ENCODE results near the gene EVC2.

Gene EVC2

DNA sequence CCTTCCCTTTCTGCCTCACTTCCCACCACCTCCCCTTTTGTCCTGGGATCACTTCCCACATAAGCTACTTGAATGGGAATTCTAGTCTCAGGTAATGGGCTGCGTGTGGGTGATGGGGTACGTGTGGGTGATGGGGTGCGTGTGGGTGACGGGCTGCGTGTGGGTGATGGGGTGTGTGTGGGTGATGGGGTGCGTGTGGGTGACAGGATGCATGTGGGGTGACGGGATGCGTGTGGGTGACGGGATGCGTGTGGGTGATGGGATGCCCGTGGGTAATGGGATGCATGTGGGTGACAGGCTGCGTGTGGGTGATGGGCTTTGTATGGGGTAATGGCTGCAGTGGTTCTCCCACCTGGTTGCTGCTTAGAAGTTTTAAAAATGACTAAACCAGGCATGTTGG is 43.6 kb downstream of the EVC2 start:
- DNase-seq (ENCODE audit: low spot score), result no peak

DNA sequence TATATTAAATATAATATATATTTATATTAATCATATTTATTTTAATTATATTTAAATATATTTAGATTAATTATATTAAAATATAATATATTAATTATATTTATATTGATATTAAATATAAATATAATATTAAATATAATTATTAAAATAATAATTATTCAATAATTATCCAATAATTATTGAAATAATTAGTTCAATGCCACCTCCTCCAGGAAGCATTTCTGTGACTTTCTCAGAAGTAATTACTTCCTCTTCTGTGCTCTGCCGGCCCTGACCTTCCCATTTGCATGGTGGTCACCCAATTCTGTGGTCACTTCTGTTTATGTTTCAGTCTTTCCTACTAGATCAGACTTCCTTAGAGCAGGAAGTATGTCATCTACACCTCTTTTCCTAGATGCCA is 45.8 kb downstream of the EVC2 start:
- no peak for DNase-seq (ENCODE audit: low spot score)

DNA sequence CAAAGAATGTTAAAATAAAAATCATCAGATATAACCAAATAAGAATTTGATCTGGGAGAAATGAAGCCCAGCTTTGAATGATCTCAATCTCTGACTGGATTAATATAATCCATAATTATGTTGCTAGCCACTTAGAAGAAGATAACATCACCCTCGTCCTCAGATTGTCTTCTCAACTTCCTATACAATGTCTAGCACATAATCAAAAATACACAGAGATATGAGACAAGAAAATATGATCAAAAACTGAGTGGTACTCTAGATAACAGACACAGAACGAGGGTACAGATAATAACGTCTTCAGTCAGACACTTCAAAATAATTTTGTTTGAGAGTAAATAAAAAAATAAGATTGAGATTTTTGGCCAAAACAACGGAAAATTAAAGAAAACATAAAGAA is 47.1 kb downstream of the EVC2 start:
- no peak for DNase-seq (ENCODE audit: low spot score)

DNA sequence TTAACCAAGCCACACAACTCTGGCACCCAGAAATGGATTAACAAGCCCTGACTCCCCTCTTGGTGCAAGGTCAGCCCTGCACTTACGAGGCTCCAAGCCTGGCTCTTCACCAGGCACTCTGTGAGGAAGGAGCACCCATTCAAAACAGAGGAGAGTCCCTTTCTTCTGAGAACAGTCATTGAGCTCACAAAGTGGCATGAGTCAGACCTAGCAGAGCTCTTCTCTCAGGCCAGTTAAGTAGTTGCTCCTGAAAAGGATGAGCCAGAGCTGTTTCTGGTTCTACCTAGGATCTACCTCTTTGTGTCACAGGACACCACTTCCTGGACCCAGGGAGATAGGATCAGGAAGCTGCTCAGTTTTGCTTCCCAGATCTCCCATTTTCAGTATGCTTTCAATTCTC is 48.2 kb downstream of the EVC2 start:
- DNase-seq (ENCODE audit: low spot score), result peak; percentile 16

DNA sequence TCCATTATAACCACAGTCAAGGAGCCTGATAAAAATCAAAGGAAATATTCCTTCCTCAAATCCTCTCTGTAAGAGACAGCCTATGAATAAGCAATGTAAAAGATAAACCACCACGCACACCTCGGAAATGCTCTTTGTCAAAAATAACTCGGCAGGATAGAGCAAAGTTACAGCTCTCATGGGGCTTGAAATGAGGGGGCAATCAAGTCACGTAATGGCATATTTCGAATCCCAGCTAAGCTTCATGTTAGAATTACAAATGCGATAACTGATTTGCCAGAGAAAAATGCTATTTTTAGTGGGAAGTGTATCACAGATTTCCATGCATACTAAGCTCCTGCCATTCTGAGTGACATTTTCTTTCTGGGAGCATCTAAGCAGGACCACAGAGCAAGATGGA is 49.4 kb downstream of the EVC2 start:
- no peak for DNase-seq (ENCODE audit: low spot score)

DNA sequence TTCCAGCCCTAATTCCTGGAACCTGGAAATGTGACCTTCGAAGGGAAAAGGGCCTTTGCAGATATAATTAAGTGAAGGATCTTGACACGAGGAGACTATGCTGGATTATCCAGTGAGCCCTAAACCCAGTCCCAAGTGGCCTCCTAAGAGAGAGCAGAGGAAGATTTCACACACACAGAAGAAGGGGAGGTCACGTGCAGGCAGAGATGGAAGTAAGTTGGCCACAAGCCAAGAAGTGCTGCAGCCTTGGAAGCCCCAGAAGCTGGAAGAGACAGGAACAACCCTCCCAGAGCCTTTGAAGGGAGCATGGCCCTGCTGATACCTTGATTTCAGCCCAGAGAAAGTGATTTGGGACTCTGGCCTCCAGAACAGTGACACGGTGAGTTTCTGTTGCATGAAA is 51.9 kb downstream of the EVC2 start:
- no peak for DNase-seq (ENCODE audit: low spot score)

DNA sequence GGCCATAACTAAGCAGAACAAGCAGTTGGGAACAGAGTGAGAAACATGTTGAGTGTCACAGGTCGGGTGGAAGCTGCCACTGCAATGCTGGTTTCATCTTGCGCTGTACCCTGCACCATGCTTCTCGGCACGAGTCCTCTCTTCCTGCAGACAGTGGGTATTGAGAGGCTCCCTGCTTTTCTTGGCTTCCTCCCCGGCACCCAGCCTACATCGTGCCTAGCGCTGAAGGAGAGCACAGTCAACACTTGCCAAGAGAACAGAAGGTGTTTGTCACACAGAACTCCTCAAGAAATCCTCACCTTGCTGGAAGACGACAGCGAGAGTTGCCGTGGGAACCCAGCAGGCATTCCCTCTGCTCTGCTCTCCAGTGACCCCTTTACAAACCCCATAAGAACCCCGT is 53.6 kb downstream of the EVC2 start:
- no peak for DNase-seq (ENCODE audit: low spot score)

DNA sequence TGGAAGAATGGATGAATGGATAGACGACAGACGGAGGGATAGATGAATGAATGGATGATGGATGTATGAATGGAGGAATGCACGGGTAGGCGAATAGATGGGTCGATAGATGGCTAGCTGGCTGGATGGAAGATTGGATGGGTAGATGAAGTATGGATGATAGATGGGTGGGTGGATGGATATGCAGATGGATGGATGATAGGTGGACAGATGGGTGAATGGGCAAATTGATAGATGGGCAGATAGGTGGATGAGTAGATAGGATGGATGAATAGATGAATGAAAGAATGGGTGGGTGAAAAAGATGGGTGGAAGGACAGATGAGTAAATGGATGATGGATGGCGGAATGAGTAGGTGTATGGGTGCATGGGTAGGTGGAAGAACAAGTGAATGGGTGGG is 57.3 kb downstream of the EVC2 start:
- no peak for DNase-seq (ENCODE audit: low spot score)

DNA sequence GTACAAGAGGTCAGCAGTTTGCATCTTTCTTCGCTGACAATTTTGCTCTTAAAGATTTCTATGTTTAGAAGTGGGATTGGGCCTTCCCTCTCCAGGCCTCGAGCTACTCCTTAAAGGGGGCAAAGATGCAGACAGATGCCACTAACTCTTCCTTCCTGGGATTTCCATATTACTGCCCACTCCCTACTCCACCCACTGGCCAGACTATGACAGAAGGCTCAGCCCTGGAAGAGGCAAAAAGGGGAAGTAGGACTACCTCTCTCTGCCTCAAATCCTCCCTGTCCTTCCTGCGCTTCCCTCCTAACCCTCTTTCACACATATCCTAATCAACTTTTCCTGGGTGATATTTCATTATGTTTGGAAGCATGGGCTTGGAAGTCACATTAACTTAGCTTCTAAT is 58.3 kb downstream of the EVC2 start:
- DNase-seq (ENCODE audit: low spot score), result no peak

DNA sequence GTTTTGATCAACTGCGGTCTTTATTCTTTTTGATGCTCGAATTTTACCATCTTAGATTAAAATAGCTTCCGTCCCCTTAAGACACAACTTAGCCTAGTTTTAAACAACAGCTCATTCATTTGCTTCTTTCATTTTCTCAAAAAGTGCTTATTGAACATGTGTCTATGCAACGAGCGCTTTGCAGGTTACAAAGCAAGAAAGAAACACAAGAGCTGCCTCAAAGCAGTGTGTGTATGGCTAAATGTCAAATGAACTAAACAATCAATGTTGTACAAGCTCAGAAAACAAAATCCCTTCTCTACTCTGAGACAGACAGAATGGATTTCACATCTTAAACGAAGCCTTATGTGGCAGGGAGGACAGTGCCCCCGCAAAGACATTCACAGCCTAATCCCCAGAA is 61.0 kb downstream of the EVC2 start:
- no peak for DNase-seq (ENCODE audit: low spot score)

DNA sequence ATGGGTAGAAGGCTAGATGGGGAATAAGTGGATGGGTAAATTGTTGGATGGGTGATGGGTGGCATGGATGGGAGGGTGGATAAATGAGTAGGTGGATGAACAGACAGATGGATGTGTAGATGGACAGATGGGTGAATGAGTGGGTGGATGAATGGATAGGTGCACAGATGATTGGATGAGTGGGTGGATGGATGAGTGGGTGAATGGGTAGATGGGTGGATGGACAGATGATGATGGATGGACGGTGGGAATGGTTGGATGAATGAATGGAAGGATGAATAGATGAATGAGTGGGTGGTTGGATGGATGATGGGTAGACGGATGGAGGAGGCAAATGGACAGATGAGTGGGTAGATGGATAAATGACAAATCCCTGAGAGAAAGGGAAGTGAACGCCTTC is 68.3 kb downstream of the EVC2 start:
- no peak for DNase-seq (ENCODE audit: low spot score)

DNA sequence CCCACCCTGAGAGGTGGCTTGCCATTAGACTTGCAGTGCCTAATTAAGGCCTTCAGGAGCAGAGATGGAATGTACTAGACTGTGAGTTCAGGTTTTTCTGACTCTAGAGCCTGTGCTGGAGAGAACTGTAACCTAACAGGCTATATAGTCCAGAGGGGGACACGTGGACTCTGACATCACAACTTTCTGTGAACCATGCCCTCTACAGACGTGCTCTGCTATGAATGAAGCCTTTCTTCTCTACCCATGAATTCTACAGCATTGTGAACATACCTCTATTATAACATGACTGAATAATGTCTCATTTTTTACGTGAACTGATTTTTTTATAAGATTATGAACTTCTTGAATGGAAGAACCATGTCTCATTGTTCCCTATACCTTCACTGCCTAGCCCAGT is 68.8 kb downstream of the EVC2 start:
- no peak for DNase-seq (ENCODE audit: low spot score)

DNA sequence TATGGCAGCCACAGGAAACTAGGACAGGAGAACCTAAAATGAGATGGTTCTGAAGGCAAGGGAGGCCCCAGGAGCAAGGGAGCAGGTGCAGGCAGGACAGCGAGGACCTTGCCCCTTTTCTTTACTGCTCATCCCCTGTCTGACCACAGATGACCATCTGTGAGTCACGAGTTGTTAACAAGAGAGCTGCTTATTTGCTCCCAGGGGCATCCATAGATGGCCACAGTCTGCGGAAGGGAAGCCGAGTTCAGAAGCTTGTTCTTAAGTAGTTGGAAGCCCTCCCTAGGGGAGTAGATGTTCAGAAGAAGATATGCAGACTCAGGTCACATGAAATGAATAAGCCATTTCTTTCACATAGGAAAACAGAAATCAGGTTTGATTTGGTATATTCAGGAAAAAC is 69.4 kb downstream of the EVC2 start:
- peak; percentile 67 for DNase-seq (ENCODE audit: low spot score)

DNA sequence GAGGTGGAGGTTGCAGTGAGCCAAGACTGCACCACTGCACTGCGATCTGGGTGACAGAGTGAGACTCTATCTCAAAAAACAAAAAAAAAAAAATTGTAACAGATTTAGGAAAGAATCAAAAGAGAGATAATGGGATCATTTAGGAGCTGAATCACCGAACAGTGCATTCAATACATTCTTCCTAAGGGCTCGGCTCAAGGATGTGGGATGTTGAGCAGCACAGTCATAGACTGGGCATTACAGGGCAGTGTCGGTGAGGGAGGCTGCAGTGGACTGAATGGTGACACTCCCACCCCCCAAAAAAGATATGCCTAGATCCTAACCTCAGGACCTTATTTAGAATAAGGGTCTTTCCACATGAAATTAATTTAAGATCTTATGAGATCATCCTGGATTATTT is 70.0 kb downstream of the EVC2 start:
- DNase-seq (ENCODE audit: low spot score), result peak; percentile 81

DNA sequence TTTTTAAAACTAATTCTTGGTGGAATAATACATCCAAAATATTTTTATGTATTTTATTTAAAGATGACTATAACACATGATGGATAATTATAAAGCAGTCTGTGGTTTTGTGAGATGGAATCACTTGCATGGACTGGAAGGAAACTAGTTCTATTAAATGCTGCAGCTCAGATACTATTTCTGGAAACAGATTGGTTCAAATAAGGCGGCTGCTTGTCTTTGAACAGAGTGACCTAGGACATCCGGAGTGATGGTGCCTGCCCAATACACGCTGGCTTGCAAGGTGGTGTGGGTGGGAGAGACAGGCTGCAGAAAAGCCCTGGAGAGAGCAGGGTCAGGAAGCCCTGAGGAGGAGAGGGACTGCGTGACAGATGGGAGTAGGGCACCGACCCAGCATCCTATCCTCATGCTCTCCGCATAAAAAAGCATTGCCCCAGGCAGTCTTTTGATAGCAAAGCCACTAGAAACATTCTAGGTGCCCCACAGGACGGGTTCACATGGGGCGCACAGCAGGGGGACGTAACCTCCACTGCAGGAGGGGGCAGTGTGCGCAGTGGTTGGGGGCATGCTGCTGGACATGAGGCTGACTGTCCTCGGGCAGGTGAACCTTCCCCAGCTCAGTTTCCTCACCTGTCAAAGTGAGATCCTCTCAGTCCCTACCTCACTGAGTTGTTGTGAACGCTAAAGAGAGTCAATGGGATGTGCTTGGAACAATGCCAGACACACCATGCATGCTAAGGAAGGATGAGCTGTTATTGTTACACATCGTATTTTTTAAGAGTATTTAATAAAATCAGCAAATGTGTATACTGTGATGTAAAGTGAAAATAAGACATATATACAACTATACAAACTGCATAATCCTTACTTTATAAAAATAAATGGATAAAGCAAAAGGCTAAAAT is 71.3 kb downstream of the EVC2 start:
- no peak for DNase-seq (ENCODE audit: low spot score)

DNA sequence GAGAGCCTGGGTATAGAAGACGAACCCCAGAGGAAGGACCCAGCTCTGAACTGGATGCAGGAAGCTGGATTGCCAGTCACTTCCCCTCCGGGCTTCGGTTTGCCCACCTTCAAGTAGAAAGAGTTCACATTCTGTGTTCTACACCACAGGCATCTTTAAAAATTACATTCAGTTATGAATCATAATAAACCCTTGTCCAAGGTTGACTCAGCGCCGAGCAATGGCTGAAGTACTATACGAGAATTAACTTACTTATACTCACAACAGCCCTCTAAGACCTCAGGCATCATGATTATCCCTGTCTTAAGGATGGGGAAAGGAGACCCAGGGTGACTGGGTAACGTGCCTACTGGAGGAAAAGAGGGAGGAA is 72.5 kb downstream of the EVC2 start:
- peak; percentile 73 for DNase-seq (ENCODE audit: low spot score)

DNA sequence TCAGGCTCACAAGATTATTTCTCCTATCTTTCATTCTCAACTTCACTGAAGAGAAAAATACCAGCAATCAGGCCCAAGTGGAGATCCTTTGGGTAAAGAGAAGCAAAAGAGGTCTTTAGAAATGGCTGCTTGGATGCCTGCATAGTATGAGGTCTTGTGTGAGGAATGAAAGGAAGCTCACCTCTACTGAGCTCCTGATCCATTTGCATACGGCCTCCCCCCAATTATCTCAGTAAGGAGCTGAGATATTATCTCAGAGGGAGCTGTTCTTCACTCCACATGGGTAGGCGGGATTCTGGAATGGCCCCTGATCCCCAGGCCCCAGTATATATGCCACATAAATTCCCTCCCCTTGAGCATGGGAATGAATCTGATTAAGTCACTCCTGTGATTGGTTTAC is 75.8 kb downstream of the EVC2 start:
- DNase-seq (ENCODE audit: low spot score), result no peak

DNA sequence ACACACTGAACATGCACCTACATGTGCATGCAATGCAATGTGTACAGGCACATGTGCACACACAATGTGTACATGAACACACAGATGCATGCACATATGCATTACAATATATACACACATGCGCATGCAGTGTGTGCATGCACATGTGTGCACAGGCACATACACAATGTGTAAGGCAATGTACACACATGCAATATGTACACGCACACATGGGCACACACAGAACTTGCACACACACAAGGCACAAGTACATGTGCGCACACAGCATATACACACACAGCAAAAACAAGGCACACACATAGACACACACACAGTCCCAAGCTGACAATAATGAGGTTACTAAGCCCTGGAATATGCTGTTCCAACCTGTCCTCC is 76.3 kb downstream of the EVC2 start:
- DNase-seq (ENCODE audit: low spot score), result no peak

DNA sequence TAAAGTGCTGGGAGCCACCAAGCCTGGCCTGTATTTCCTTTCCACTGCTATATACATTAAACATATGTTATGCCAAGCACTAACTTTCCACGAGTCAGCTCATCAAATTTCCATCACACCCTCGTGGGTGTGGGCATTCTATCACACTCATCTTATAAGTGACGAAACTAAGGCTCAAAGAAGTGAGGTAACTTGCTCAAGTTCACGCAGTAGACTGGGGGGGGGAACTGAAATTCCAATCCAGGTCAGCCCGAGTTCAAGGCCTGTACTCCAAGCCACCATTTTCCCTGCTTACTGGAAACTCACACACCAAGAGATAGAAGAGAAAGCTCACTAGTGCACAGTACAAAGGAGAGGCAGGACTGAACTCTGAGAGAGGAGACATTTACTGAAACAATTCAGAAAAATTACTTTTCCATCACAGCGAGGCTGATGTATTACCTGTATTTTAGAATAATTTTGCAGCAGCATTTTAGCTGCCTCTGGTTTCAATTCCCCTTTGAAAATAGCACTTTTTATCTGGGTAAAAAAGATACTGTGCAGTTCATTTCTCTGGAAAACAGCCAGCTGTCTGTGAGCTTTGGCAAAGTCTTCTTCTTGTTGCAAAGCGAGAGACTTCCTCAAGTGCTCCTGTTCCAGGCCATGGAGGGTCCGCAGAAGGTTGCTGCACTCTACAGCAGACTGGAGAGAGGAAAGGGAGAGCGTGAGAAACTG is 76.8 kb downstream of the EVC2 start:
- no peak for DNase-seq (ENCODE audit: low spot score)

DNA sequence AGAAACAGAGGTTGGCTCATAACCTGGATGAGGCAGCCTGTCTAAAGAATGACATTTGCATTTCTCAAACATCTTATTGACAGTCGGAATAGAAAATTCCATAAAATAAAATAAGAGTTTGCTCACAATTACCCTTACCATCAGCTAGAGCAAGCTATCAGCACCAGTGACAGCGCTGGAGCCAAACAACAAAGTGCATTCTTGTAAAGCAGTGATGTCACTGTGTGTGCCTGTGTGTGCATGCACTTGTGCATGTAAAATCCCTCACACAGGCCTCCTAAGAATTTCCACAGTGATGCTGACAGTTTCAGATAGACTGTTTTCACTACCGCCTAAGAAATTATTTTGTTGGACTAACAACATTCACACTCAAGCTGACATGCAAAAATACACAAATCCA is 77.6 kb downstream of the EVC2 start:
- DNase-seq (ENCODE audit: low spot score), result no peak

DNA sequence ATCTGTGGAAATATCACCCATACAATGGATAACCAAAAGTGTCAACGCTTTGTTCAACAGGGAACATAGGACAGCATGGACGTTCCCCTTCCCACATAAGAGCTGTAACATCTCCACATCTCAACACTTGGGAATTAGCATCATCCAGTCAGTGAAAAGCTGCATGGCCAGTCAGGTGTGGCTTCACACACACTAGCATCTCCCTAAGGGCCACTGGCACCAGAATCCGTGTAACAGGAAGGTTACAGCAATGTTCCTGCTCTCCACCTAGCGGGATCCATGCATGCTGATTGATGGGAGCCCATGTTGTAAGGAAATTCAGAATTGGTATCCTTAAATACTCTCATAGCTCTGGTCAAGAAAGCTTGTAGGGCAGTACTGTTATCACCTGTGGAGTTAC is 78.8 kb downstream of the EVC2 start:
- no peak for DNase-seq (ENCODE audit: low spot score)

DNA sequence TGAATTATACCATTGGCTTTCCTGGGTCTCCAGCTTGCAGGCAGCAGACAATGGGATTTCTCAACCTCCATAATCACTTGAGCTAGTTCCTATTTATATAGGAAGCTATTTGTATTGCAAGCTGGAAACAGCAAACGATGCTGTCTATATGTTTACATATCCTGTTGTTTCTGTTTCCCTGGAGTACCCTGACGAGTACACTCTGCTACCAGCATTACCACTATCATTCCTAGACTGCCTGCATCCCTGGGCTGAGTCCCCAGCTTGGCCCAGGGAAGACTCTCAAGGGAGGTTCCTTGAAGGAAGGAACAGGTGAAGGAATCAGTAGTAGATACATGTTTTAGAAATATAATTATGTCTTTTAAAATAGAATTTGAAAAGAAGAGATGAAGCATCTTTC is 81.4 kb downstream of the EVC2 start:
- DNase-seq (ENCODE audit: low spot score), result no peak

DNA sequence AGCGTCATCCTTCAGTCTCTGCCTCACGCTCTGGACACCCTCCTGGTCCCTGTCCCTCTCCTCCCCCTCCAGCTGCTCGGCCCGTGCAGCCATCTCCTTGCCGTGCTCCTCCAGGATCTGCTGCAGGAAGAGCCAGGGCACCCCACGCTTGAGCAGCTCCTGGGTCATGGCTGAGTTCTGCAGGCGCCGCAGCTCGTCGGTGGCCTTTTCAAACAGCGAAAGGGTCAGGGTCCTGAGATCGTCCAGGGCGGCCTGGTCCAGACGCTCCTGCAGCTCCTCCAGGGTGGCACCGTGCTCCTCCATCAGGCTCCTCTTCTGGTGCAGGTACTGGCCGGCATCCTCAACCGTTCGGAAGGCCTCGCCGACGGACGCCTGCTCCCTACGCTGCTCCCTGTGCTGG is 85.8 kb downstream of the EVC2 start:
- no peak for DNase-seq (ENCODE audit: low spot score)
